GM19324 (cell line): ENCODE data around the gene PFN1.

Experiments used
- ATAC-seq: cut with Tn5 transposase; IDR thresholded peaks from one replicate; pipeline ENCODE4 v1.9.1; 2021; ENCODE audit warnings: mild to moderate bottlenecking, moderate library complexity; ENCODE audit not compliant: unreplicated experiment, low FRiP score

PFN1 gene

GRCh38 chr17:4968486-4969046, 20.2 kb upstream of the PFN1 start:
- no peak for ATAC-seq

GRCh38 chr17:4967539-4968485, 19.5 kb upstream of the PFN1 start, which contains the start of gene SPAG7:
TSS of gene SPAG7 (minus strand) at chr17:4967817. CDS start at chr17:4967804, 13 bp downstream.
- peak; percentile 70 for ATAC-seq

GRCh38 chr17:4966844-4967538, 18.7 kb upstream of the PFN1 start:
- ATAC-seq = peak; percentile 88

- ATAC-seq = no peak
Measured at GRCh38 chr17:4965311-4965986, 17.1 kb upstream of the PFN1 start.

GRCh38 chr17:4960279-4960922, 12.1 kb upstream of the PFN1 start:
- ATAC-seq = no peak

- no peak for ATAC-seq
Measured at GRCh38 chr17:4959261-4959965, 11.1 kb upstream of the PFN1 start.

GRCh38 chr17:4958102-4958501, 9.8 kb upstream of the PFN1 start:
- ATAC-seq = no peak

- ATAC-seq = no peak
Measured at GRCh38 chr17:4956493-4957061, 8.2 kb upstream of the PFN1 start.

GRCh38 chr17:4955091-4955490, 6.8 kb upstream of the PFN1 start:
- ATAC-seq = no peak

GRCh38 chr17:4953451-4953961, 5.2 kb upstream of the PFN1 start:
- no peak for ATAC-seq

GRCh38 chr17:4951486-4951885, 3.2 kb upstream of the PFN1 start:
- ATAC-seq = no peak

- ATAC-seq = no peak
Measured at GRCh38 chr17:4950746-4951204, 2.4 kb upstream of the PFN1 start, which contains the start of gene ENO3. TSS of gene ENO3 (plus strand) at chr17:4951119. CDS start at chr17:4951830, 711 bp downstream.

GRCh38 chr17:4950075-4950745, 1.9 kb upstream of the PFN1 start:
- peak; percentile 1 for ATAC-seq

- peak; percentile 27 for ATAC-seq
Measured at GRCh38 chr17:4949321-4950074, 1.2 kb upstream of the PFN1 start.

GRCh38 chr17:4948931-4949320, 596 bp upstream of the PFN1 start:
- peak; percentile 50 for ATAC-seq

- ATAC-seq = peak; percentile 19
Measured at GRCh38 chr17:4947411-4948165, 742 bp downstream of the PFN1 start.

GRCh38 chr17:4947010-4947410, 1.3 kb downstream of the PFN1 start:
- no peak for ATAC-seq
